SU-DHL-6 (cell line): ENCODE data around the gene CRTC3.

Source experiments
- H2AFZ ChIP-seq: fragments of 200-600 bp; sonication (generic); 2 replicates; pipeline ENCODE4 v1.6.1; 2014; ENCODE audit warnings: low read depth, mild to moderate bottlenecking, moderate library complexity, mixed read lengths, antibody characterized with exemption, low read length; ENCODE audit not compliant: severe bottlenecking
- H3F3A ChIP-seq: fragments of 200-600 bp; shearing (Covaris generic); 2 replicates; pipeline ENCODE4 v1.6.0; 2016; ENCODE audit warnings: antibody characterized with exemption, mild to moderate bottlenecking; ENCODE audit not compliant: insufficient read depth
- H3K27ac ChIP-seq: fragments of 200-600 bp; sonication (generic); 2 replicates; pipeline ENCODE4 v1.5.1; 2016; ENCODE audit warnings: low read depth, mild to moderate bottlenecking, low read length, moderate library complexity, mixed read lengths
- H3K27me3 ChIP-seq: fragments of 200-600 bp; sonication (generic), shearing (Covaris generic); 2 replicates; pipeline ENCODE4 v1.6.0; 2014; ENCODE audit warnings: mild to moderate bottlenecking, low read length
- H3K36me3 ChIP-seq: fragments of 200-600 bp; sonication (generic); 2 replicates; pipeline ENCODE4 v1.6.1; 2014; ENCODE audit warnings: mild to moderate bottlenecking, low read length, mixed read lengths
- H3K4me2 ChIP-seq: fragments of 300-600, 200-600 bp; shearing (Covaris generic), sonication (generic); 2 replicates; pipeline ENCODE4 v1.6.0; 2014; ENCODE audit warnings: low read length, low read depth, mild to moderate bottlenecking; ENCODE audit not compliant: poor library complexity, severe bottlenecking
- H3K4me3 ChIP-seq: fragments of 200-600 bp; sonication (generic); 2 replicates; pipeline ENCODE4 v1.5.1; 2014; ENCODE audit warnings: antibody characterized with exemption, low read length, mild to moderate bottlenecking, mixed read lengths; ENCODE audit not compliant: insufficient read depth, poor library complexity, severe bottlenecking
- H3K79me2 ChIP-seq: fragments of 200-600 bp; sonication (generic); 2 replicates; pipeline ENCODE4 v1.6.1; 2014; ENCODE audit warnings: mild to moderate bottlenecking, low read length, moderate library complexity; ENCODE audit not compliant: insufficient read depth
- H3K9ac ChIP-seq: fragments of 200-600 bp; sonication (generic); 2 replicates; pipeline ENCODE4 v1.7.0; 2014; ENCODE audit warnings: mild to moderate bottlenecking, low read length
- H3K9me2 ChIP-seq: fragments of 200-600 bp; sonication (generic); replicated peaks from 2 replicates; pipeline ENCODE4 v1.6.1; 2014; ENCODE audit warnings: low read length; ENCODE audit not compliant: insufficient read depth
- H3K9me3 ChIP-seq: fragments of 200-600 bp; sonication (generic); 2 replicates; pipeline ENCODE4 v1.6.1; 2014; ENCODE audit warnings: low read length, mixed read lengths; ENCODE audit not compliant: insufficient read depth
- H4K20me1 ChIP-seq: fragments of 200-600 bp; sonication (generic); 2 replicates; pipeline ENCODE4 v1.6.1; 2014; ENCODE audit warnings: low read depth, mild to moderate bottlenecking, antibody characterized with exemption, low read length, moderate library complexity, mixed read lengths
- EZH2phosphoT487 ChIP-seq: fragments of 200-600 bp; sonication (generic), shearing (Covaris generic); conservative IDR thresholded peaks from 2 replicates; pipeline ENCODE4 v1.6.1; 2018; ENCODE audit warnings: mild to moderate bottlenecking, antibody characterized with exemption, low read length, moderate library complexity, mixed read lengths
- TF ChIP-seq, protein P1 (sequence below): fragments of 200-600 bp; sonication (generic); IDR thresholded peaks from one replicate; pipeline ENCODE4 v1.5.1; 2017; ENCODE audit warnings: antibody characterized with exemption, mild to moderate bottlenecking, low read length, moderate library complexity; ENCODE audit not compliant: insufficient read depth, poor library complexity, severe bottlenecking

CRTC3 gene

DNA sequence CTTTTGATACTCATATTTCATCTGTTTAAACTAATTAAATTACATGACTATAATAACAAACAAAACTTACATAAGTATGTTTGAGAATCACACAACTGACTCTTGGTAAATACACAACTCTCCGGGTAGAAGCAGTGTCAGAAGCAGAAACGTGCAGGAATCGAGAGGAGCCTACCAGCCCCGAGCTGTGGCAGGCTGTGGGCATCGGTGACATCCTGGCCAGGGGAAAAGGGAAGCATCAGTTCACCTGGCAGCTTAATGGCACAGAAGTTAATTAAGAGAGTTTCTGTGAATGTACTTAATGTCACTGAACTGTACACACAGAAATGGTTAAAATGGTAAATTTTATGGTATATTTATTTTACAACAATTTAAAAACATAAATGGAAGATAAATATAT is 90.2 kb downstream of the CRTC3 start:
- TF ChIP-seq, protein P1, sequence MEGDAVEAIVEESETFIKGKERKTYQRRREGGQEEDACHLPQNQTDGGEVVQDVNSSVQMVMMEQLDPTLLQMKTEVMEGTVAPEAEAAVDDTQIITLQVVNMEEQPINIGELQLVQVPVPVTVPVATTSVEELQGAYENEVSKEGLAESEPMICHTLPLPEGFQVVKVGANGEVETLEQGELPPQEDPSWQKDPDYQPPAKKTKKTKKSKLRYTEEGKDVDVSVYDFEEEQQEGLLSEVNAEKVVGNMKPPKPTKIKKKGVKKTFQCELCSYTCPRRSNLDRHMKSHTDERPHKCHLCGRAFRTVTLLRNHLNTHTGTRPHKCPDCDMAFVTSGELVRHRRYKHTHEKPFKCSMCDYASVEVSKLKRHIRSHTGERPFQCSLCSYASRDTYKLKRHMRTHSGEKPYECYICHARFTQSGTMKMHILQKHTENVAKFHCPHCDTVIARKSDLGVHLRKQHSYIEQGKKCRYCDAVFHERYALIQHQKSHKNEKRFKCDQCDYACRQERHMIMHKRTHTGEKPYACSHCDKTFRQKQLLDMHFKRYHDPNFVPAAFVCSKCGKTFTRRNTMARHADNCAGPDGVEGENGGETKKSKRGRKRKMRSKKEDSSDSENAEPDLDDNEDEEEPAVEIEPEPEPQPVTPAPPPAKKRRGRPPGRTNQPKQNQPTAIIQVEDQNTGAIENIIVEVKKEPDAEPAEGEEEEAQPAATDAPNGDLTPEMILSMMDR = no peak
- TF ChIP-seq EZH2phosphoT487 = no peak
- Histone ChIP-seq H3K27ac (no peak overlapping the region), H3K4me3 (no peak overlapping the region), H3F3A (no peaks in the 10 kb centered on the region), H3K9ac (no peak overlapping the region), H3K79me2 (no peaks in the 10 kb centered on the region), H3K9me3 (no peaks in the 10 kb centered on the region), H2AFZ (no peak overlapping the region), H3K36me3 (no peaks in the 10 kb centered on the region), H3K9me2 (no peaks in the 10 kb centered on the region), H4K20me1 (no peaks in the 10 kb centered on the region), H3K4me2 (no peak overlapping the region), H3K27me3 (no peaks in the 10 kb centered on the region)

DNA sequence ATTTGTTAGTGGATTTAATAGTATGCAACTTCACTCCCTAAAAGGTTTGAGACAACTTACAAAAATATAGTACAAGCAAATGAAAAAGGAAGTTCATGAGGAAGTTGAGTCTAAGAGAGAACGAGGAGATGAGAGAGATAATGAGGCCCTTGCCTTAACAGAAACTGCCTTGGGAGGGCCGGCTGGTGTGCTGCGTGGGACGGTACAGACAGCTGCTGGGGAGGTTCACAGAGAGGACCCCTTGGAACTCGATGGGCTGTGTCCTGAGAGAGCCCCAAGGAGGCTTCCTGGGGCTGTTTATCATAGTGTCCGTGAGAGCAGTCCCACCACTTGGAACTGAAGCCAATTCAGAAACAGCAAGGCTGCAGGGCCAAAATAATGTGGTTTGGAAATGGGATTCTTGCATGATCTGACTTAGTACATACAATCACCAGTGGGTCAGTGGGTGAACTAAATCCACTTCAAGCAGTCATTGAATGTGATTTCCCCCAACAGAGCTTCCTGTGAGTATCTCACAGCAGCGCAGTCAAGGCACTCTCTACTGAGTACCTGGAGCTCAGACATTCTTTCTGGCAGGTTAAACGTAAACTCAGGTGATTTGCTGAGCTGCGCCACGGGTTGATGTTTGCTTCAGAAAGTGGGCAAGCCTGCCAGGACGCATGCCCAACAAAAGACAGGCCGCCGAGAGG is 90.8 kb downstream of the CRTC3 start:
- Histone ChIP-seq H3K9me3 (no peaks in the 10 kb centered on the region), H3K27me3 (no peaks in the 10 kb centered on the region), H3K79me2 (no peaks in the 10 kb centered on the region), H3K4me3 (no peak overlapping the region), H3K9ac (no peak overlapping the region), H3F3A (no peaks in the 10 kb centered on the region), H3K36me3 (no peaks in the 10 kb centered on the region), H4K20me1 (no peaks in the 10 kb centered on the region), H3K4me2 (no peak overlapping the region), H2AFZ (no peak overlapping the region), H3K9me2 (no peaks in the 10 kb centered on the region), H3K27ac (no peak overlapping the region)
- TF ChIP-seq, protein P1 = no peak

DNA sequence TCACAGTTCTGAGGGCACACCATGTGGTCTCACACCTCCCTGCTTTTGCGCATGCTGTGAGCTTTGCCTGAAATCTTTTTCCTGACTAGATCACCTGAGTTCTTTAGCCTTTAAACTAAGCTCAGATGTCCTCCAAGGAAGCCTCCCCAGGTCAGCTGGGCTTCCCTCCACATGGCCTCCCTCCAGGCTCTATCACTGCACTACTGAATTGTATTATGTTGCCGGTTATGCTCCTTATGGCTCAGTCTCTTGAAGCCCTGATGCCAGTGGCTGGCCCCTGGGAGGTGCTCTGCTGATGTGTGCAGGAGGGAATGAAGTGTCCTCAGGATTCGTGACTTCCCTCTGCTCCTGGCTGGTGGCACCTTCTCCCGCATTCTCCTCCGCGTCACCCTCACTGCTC is 94.1 kb downstream of the CRTC3 start:
- TF ChIP-seq, protein P1 = no peak
- TF ChIP-seq EZH2phosphoT487 = no peak
- Histone ChIP-seq H3F3A (no peaks in the 10 kb centered on the region), H3K4me3 (no peak overlapping the region), H3K27me3 (no peaks in the 10 kb centered on the region), H3K9ac (no peak overlapping the region), H3K4me2 (no peak overlapping the region), H2AFZ (no peak overlapping the region), H3K79me2 (no peaks in the 10 kb centered on the region), H3K36me3 (no peaks in the 10 kb centered on the region), H3K27ac (no peak overlapping the region), H4K20me1 (no peaks in the 10 kb centered on the region), H3K9me3 (no peaks in the 10 kb centered on the region), H3K9me2 (no peaks in the 10 kb centered on the region)
